Endothelial cell of umbilical vein (primary cell): ENCODE data around the gene FAM186B. TPM values are rescaled to one million over a fixed set of nuclear protein-coding genes. Genes with fewer than 3 reads are reported as not detected.
A peak's percentile ranks its signal among the peaks of the same experiment; 100 is the strongest.

Experiments
- BruUV-seq: library from RNA; stranded (reverse); fragments of 400-500 nt; replicated peaks from 2 replicates; lab custom pipeline; 2021; lab: Mats Ljungman, UMichigan
- CTCF ChIA-PET: fragments of 300-600, 350-600 bp; sonication (Branson Sonifier 250); formaldehyde crosslinking; loops from one replicate; lab custom pipeline; 2021; ENCODE audit warnings: antibody characterized with exemption, inconsistent platforms; lab: Charles Lee
- POLR2A ChIA-PET: fragments of 300-600, 350-600 bp; sonication (Branson Sonifier 250); formaldehyde crosslinking; loops from one replicate; lab custom pipeline; 2021; ENCODE audit warnings: antibody characterized with exemption, inconsistent platforms; lab: Charles Lee
- DNase-seq: peaks from one replicate; pipeline ENCODE4 v3.0.0-alpha.2; 2011; ENCODE audit warnings: low read depth, low spot score
- FAIRE-seq: peaks from 2 replicates; lab custom pipeline; 2011; peaks lifted over from hg19 to GRCh38; lab: Jason Lieb, UNC
- H2AFZ ChIP-seq: 2 replicates; pipeline ENCODE4 v1.6.0; 2012; ENCODE audit warnings: low read depth, low read length, control low read depth, inconsistent platforms
- H3K27ac ChIP-seq: 2 replicates; pipeline ENCODE4 v1.5.1; 2011; ENCODE audit warnings: low read depth, mild to moderate bottlenecking, control low read depth, low read length, moderate library complexity; ENCODE audit not compliant: insufficient read depth
- H3K27me3 ChIP-seq, 2 experiments: 2 replicates each; pipeline versions ENCODE4 v1.6.0 to v1.6.1; 2011; ENCODE audit warnings: low read length in 2 of 2, mixed read lengths in 1 of 2; ENCODE audit not compliant: control insufficient read depth in 2 of 2, insufficient read depth in 2 of 2
- H3K36me3 ChIP-seq, 2 experiments: 2 replicates in 1 of 2; 3 replicates in 1 of 2; pipeline ENCODE4 v1.5.1; 2011; ENCODE audit warnings: low read length in 2 of 2, mild to moderate bottlenecking in 1 of 2, moderate library complexity in 1 of 2; ENCODE audit not compliant: control insufficient read depth in 2 of 2, insufficient read depth in 2 of 2; ENCODE audit errors: extremely low read depth in 1 of 2
- H3K4me1 ChIP-seq: 3 replicates; pipeline ENCODE4 v1.5.1; 2011; ENCODE audit warnings: mild to moderate bottlenecking, low read length; ENCODE audit not compliant: control insufficient read depth, insufficient read depth; ENCODE audit errors: extremely low read depth
- H3K4me2 ChIP-seq: 2 replicates; pipeline ENCODE4 v1.6.1; 2011; ENCODE audit warnings: low read length, control low read depth, mixed read lengths; ENCODE audit not compliant: insufficient read depth
- H3K4me3 ChIP-seq, 3 experiments: fragments of 200-600 bp in 1 of 3; sonication (generic), shearing (Covaris generic) in 1 of 3; replicated peaks in 1 of 3; 2 replicates each; pipeline ENCODE4 v1.5.1; 2011 to 2016; ENCODE audit warnings: control low read depth in 3 of 3, low read length in 3 of 3, mild to moderate bottlenecking in 2 of 3, inconsistent platforms in 1 of 3, low read depth in 1 of 3, moderate library complexity in 1 of 3; ENCODE audit not compliant: insufficient read depth in 1 of 3
- H3K79me2 ChIP-seq: 2 replicates; pipeline ENCODE4 v1.6.0; 2012; ENCODE audit warnings: low read length, inconsistent platforms; ENCODE audit not compliant: control insufficient read depth, insufficient read depth
- H3K9ac ChIP-seq: replicated peaks from 2 replicates; pipeline ENCODE3; 2011; ENCODE audit warnings: low read length, control low read depth; ENCODE audit not compliant: insufficient read depth; ENCODE audit errors: extremely low read depth
- H3K9me1 ChIP-seq: replicated peaks from 3 replicates; pipeline ENCODE4 v1.6.0; 2011; ENCODE audit warnings: mild to moderate bottlenecking, low read length; ENCODE audit not compliant: control insufficient read depth, insufficient read depth; ENCODE audit errors: extremely low read depth
- H3K9me3 ChIP-seq: replicated peaks from 2 replicates; pipeline ENCODE4 v1.5.1; 2012; ENCODE audit warnings: low read length, inconsistent platforms; ENCODE audit not compliant: control insufficient read depth, insufficient read depth
- H4K20me1 ChIP-seq: replicated peaks from 2 replicates; pipeline ENCODE3; 2011; ENCODE audit warnings: mild to moderate bottlenecking, low read length; ENCODE audit not compliant: control insufficient read depth, insufficient read depth; ENCODE audit errors: extremely low read depth
- CTCF ChIP-seq, 2 donors: IDR thresholded peaks; 1 replicate in 1 of 2; 2 replicates in 1 of 2; pipeline ENCODE4 v1.5.1; 2011; ENCODE audit warnings: low read length in 2 of 2, mild to moderate bottlenecking in 2 of 2, moderate library complexity in 2 of 2, control low read depth in 1 of 2, inconsistent platforms in 1 of 2, low read depth in 1 of 2; ENCODE audit not compliant: insufficient read depth in 1 of 2; ENCODE audit errors: extremely low read depth in 1 of 2
- EZH2 ChIP-seq: IDR thresholded peaks from 2 replicates; pipeline ENCODE4 v1.6.1; 2012; ENCODE audit warnings: borderline replicate concordance, low read depth, mild to moderate bottlenecking, moderate library complexity, low read length, inconsistent platforms; ENCODE audit not compliant: severe bottlenecking
- MYC ChIP-seq: IDR thresholded peaks from one replicate; pipeline ENCODE4 v1.6.1; 2011; ENCODE audit warnings: mild to moderate bottlenecking, low read depth, low read length
- POLR2A ChIP-seq: IDR thresholded peaks from 2 replicates; pipeline ENCODE4 v1.6.1; 2012; ENCODE audit warnings: low read depth, mild to moderate bottlenecking, control low read depth, low read length
- POLR2AphosphoS5 ChIP-seq: IDR thresholded peaks from 2 replicates; pipeline ENCODE4 v1.6.1; 2012; ENCODE audit warnings: low read depth, mild to moderate bottlenecking, control low read depth, low read length, moderate library complexity; ENCODE audit not compliant: insufficient read depth
- dilution Hi-C: fragments of 300-500 bp; cut with MboI; formaldehyde crosslinking; loops from one replicate; pipeline ENCODE4 v1.15.0; 2019; ENCODE audit warnings: low sequenced_read_pairs; ENCODE audit not compliant: extremely low pct_ligation_motif_present
- intact Hi-C: fragments of 100-400 bp; cut with micrococcal nuclease; formaldehyde crosslinking; loops from one replicate; pipeline ENCODE4 v1.10.0; 2022
- polyA plus RNA-seq, 4 experiments: library from polyadenylated mRNA; depleted of rRNA in 3 of 4; stranded (reverse) in 3 of 4; unstranded in 1 of 4; fragments of >200 nt; gene quantifications; 2 replicates each; pipeline versions ENCODE4 v1.2.1 to v1.2.3, GENCODE V29; 2011 to 2012; ENCODE audit warnings: missing spikeins in 1 of 4
- total RNA-seq: library from RNA; stranded (reverse); gene quantifications from 2 replicates; pipeline ENCODE4 v1.2.3, GENCODE V29; 2021
- TF ChIP-seq, protein P1 (sequence below): IDR thresholded peaks from 2 replicates; pipeline ENCODE4 v1.6.1; 2011; ENCODE audit not compliant: insufficient read depth, insufficient read length

Gene FAM186B
- total and polyA plus RNA-seq, 2 donors (not counting 3 experiments of a cell fraction or from before 2014, with no cell fraction given), result 0.10 to 0.33 TPM

DNA sequence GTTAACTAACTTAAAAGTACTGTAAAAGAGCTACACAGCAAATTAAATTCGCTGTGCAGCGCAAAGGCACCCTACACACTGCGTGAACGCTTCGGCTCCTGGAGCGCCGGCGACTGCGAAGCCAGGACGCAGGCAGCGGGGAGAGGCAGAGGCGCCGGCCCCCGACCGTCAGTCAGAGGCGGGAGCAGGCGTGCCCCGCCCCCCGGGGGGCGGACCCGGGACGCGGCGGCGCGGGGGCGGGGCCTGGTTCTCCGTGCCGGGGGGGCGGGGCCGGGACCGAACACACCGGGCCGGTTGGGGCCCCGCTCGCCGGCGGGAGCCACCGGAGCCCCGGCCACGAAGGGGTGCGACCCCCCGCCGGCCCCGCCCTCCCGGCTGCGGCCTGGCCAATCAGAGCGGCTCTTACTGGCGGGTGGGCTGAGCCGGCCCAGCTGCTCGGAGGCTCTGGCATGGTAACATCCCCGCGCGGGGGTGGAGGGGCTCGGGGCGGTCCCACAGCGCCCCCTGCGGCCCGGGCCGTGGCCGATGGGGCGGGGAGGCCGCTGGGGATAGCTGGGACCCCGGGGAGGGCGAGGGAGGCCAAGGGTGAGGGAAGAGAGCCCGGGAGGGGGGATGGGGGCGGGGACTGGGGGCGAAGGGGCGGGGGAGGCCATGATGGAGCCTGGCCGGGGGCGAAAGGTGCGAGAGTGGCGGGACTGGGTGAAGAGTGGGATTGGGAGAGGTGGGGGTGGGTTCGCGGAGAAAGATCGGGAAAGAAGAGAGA is 17.9 kb upstream of the FAM186B start, which contains the start of gene PRPF40B:
Gene PRPF40B, plus strand, starts transcription at position 420 of the 763 bp plus-strand sequence. Its CDS starts 30 bp downstream, at position 450.
- dilution Hi-C loops (no loop called here), intact Hi-C loops (loop anchor here (5.0 kb wide), 1 partner anchor 256 kb away; the partner anchor contains the start of gene SPATS2)
- Histone ChIP-seq H3K9ac (peak within 1 kb of the TSS; percentile 41), H3K4me1 (peaks cover 21% of the 10 kb centered on the region), H3K27me3 (peaks cover 4 to 10% of the 10 kb centered on the region in 2 experiments), H4K20me1 (no peaks in the 10 kb centered on the region), H3K9me1 (no peaks in the 10 kb centered on the region), H2AFZ (peak within 1 kb of the TSS; percentile 80), H3K36me3 (no peaks in the 10 kb centered on the region), H3K27ac (no peak within 1 kb of the TSS), H3K79me2 (no peaks in the 10 kb centered on the region), H3K4me2 (peak within 1 kb of the TSS; percentile 94), H3K9me3 (no peaks in the 10 kb centered on the region), H3K4me3 (peak within 1 kb of the TSS; percentile 23 to 68 (median 36))
- ChIA-PET CTCF (interaction anchor here (0.6 to 4.5 kb wide), 25 partner anchors 8 to 335 kb away, joined by 3 to 32 read pairs (median 4); partner anchors contain the start of gene TMBIM6), POLR2A (interaction anchor here (0.5 to 1.2 kb wide), 3 partner anchors 70 to 350 kb away, joined by 4 to 8 read pairs (median 5); no protein-coding TSS in a partner anchor)
- FAIRE-seq (peak; percentile 61), DNase-seq (peak; percentile 75)
- no peak for TF ChIP-seq MYC
- TF ChIP-seq, protein P1, sequence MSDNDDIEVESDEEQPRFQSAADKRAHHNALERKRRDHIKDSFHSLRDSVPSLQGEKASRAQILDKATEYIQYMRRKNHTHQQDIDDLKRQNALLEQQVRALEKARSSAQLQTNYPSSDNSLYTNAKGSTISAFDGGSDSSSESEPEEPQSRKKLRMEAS, result no peak
- peak; percentile 42 to 66 for TF ChIP-seq CTCF (IDR thresholded peaks at IDR 0.05; ENCODE audit: extremely low read depth in 1 of 2, insufficient read depth in 1 of 2, low read depth in 1 of 2, low read length in 2 of 2)
- TF ChIP-seq EZH2, result no peak
- peak; percentile 64 for TF ChIP-seq POLR2AphosphoS5
- TF ChIP-seq POLR2A, result peak; percentile 84
- BruUV-seq, result no TSS peak
